HCT116 (cell line): ENCODE data around the gene FBXO30.

Experiments
- CEBPB ChIP-seq: IDR thresholded peaks from 2 replicates; pipeline ENCODE4 v1.6.1; 2012; ENCODE audit warnings: low read depth
- CTCF ChIP-seq, 3 experiments: fragments of 200-600 bp in 1 of 3; sonication (generic) in 1 of 3; IDR thresholded peaks in 2 of 3; conservative IDR thresholded peaks in 1 of 3; 2 replicates each; pipeline ENCODE4 v1.5.1; 2012 to 2017; ENCODE audit warnings: low read depth in 2 of 3, low read length in 2 of 3, antibody characterized with exemption in 1 of 3, borderline replicate concordance in 1 of 3, control low read depth in 1 of 3, mild to moderate bottlenecking in 1 of 3, mixed read lengths in 1 of 3, mixed run types in 1 of 3, moderate library complexity in 1 of 3; ENCODE audit not compliant: insufficient read depth in 1 of 3
- EZH2 ChIP-seq: fragments of 200-600 bp; sonication (generic); IDR thresholded peaks from 2 replicates; pipeline ENCODE4 v1.6.1; 2017; ENCODE audit warnings: antibody characterized with exemption, mixed run types
- JUND ChIP-seq: IDR thresholded peaks from 2 replicates; pipeline ENCODE4 v1.6.1; 2012
- MAX ChIP-seq: IDR thresholded peaks from 2 replicates; pipeline ENCODE4 v1.6.1; 2012
- POLR2A ChIP-seq: IDR thresholded peaks from 2 replicates; pipeline ENCODE4 v1.7.0; 2011; ENCODE audit warnings: borderline replicate concordance; ENCODE audit not compliant: insufficient read depth, insufficient read length; ENCODE audit errors: extremely low read depth
- POLR2AphosphoS5 ChIP-seq: IDR thresholded peaks from 2 replicates; pipeline ENCODE4 v1.6.1; 2011; ENCODE audit warnings: mild to moderate bottlenecking, low read depth, low read length, moderate library complexity
- RAD21 ChIP-seq: IDR thresholded peaks from 2 replicates; pipeline ENCODE4 v1.6.1; 2012; ENCODE audit warnings: low read depth, mild to moderate bottlenecking
- REST ChIP-seq: IDR thresholded peaks from 2 replicates; pipeline ENCODE4 v1.6.1; 2012; ENCODE audit warnings: low read depth
- SIN3A ChIP-seq: IDR thresholded peaks from 2 replicates; pipeline ENCODE4 v1.6.1; 2012; ENCODE audit warnings: low read depth
- SP1 ChIP-seq: IDR thresholded peaks from 2 replicates; pipeline ENCODE4 v1.6.1; 2012; ENCODE audit warnings: low read depth
- SRF ChIP-seq: IDR thresholded peaks from 2 replicates; pipeline ENCODE4 v1.6.1; 2012; ENCODE audit warnings: low read depth
- YY1 ChIP-seq: IDR thresholded peaks from 2 replicates; pipeline ENCODE4 v1.6.1; 2011; ENCODE audit warnings: low read length, low read depth, moderate library complexity, mild to moderate bottlenecking; ENCODE audit not compliant: insufficient replicate concordance; ENCODE audit errors: extremely low read depth

GRCh38 chr6:145824344-145824743, 9.7 kb upstream of the FBXO30 start:
- no peak for TF ChIP-seq RAD21
- TF ChIP-seq EZH2, result no peak
- no peak for TF ChIP-seq YY1
- TF ChIP-seq CTCF (IDR thresholded peaks at IDR 0.05 in 2 of 3, conservative IDR thresholded peaks at IDR 0.05 in 1 of 3; ENCODE audit: borderline replicate concordance in 1 of 3, insufficient read depth in 1 of 3, low read depth in 2 of 3, low read length in 2 of 3), result no peak
- TF ChIP-seq MAX, result no peak
- no peak for TF ChIP-seq REST
- TF ChIP-seq POLR2AphosphoS5, result no peak
- TF ChIP-seq POLR2A, result no peak
- TF ChIP-seq SIN3A, result no peak
- no peak for TF ChIP-seq SRF
- no peak for TF ChIP-seq SP1
- TF ChIP-seq JUND, result no peak
- TF ChIP-seq CEBPB, result no peak
